Uterus (tissue), 2 donors: ENCODE data around the gene ASTN1.

Experiments
- POLR2A ChIP-seq, 2 donors: fragments of 450-650 bp; IDR thresholded peaks; one replicate each; pipeline ENCODE4 v1.6.1; 2016; ENCODE audit warnings: antibody characterized with exemption in 2 of 2, mild to moderate bottlenecking in 1 of 2, moderate library complexity in 1 of 2
- TF ChIP-seq, protein P1 (sequence below), 4 experiments: fragments of 200-600 bp in 2 of 4; fragments of 450-650 bp in 2 of 4; sonication (generic) in 2 of 4; IDR thresholded peaks; one replicate each; pipeline ENCODE4 v1.5.1; 2016 to 2019; ENCODE audit warnings: antibody characterized with exemption in 4 of 4, mild to moderate bottlenecking in 2 of 4, moderate library complexity in 1 of 4

- TF ChIP-seq, protein P1, sequence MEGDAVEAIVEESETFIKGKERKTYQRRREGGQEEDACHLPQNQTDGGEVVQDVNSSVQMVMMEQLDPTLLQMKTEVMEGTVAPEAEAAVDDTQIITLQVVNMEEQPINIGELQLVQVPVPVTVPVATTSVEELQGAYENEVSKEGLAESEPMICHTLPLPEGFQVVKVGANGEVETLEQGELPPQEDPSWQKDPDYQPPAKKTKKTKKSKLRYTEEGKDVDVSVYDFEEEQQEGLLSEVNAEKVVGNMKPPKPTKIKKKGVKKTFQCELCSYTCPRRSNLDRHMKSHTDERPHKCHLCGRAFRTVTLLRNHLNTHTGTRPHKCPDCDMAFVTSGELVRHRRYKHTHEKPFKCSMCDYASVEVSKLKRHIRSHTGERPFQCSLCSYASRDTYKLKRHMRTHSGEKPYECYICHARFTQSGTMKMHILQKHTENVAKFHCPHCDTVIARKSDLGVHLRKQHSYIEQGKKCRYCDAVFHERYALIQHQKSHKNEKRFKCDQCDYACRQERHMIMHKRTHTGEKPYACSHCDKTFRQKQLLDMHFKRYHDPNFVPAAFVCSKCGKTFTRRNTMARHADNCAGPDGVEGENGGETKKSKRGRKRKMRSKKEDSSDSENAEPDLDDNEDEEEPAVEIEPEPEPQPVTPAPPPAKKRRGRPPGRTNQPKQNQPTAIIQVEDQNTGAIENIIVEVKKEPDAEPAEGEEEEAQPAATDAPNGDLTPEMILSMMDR (IDR thresholded peaks at IDR 0.05): no peak
- no peak for TF ChIP-seq POLR2A (IDR thresholded peaks at IDR 0.05)
These were observed 35.8 kb upstream of the ASTN1 start for GRCh38 chr1:177200290-177200689.
